Measurements from ENCODE around the gene EMP3. TPM values are rescaled to one million over a fixed set of nuclear protein-coding genes. Genes with fewer than 3 reads are reported as not detected.

The EMP3 gene
- total and polyA plus RNA-seq, 2 experiments from 2014 or later = 6.0 to 25.1 TPM

- Mint-ChIP-seq H3K27me3 (ENCODE audit: insufficient read depth, low read depth, poor library complexity) (peaks cover 10% of the 10 kb centered on the region), H3K36me3 (ENCODE audit: low read depth) (no peaks in the 10 kb centered on the region), H3K4me1 (no peaks in the 10 kb centered on the region; the same call in 2 of the 3 replicates), H3K27ac (no peak overlapping the region), H3K9me3 (no peaks in the 10 kb centered on the region; the same call in 2 of the 3 replicates), H3K4me3 (no peak overlapping the region)
- no peaks in the 10 kb centered on the region for H3K79me2 ChIP-seq (replicated peaks; ENCODE audit: insufficient read depth)
- no peak overlapping the region for H3K4me2 ChIP-seq
- no peak overlapping the region for H3K4me3 ChIP-seq
- H3F3A ChIP-seq (replicated peaks; ENCODE audit: low read depth) = no peaks in the 10 kb centered on the region
- H2AFZ ChIP-seq = no peak overlapping the region
- H3K27me3 ChIP-seq (ENCODE audit: insufficient read depth) = no peaks in the 10 kb centered on the region
- H4K20me1 ChIP-seq (replicated peaks; ENCODE audit: insufficient read depth) = no peaks in the 10 kb centered on the region
- no peaks in the 10 kb centered on the region for H3K9me2 ChIP-seq (ENCODE audit: insufficient read depth)
- H3K36me3 ChIP-seq (ENCODE audit: insufficient read depth) = no peaks in the 10 kb centered on the region
- H3K27ac ChIP-seq (ENCODE audit: low read depth) = no peak overlapping the region
- H3K4me1 ChIP-seq (ENCODE audit: insufficient read depth) = no peaks in the 10 kb centered on the region; the same call in 1 of the 2 replicates
- no peak for TF ChIP-seq ZNF462 (CRISPR knock-in tag; IDR thresholded peaks at IDR 0.05)
- TF ChIP-seq EZH2phosphoT487 (IDR thresholded peaks at IDR 0.05; ENCODE audit: unreplicated experiment) = no peak
- TF ChIP-seq CREB1 (CRISPR knock-in tag; IDR thresholded peaks at IDR 0.05; ENCODE audit: low read depth) = no peak
- no peak for TF ChIP-seq ZNF114 (CRISPR knock-in tag; IDR thresholded peaks at IDR 0.05)
- TF ChIP-seq JUNB (IDR thresholded peaks at IDR 0.05; ENCODE audit: unreplicated experiment) = no peak
- no peak for TF ChIP-seq NANOG (IDR thresholded peaks at IDR 0.05; ENCODE audit: borderline replicate concordance)
- no peak for TF ChIP-seq ETS1 (IDR thresholded peaks at IDR 0.05)
- TF ChIP-seq STAT1 (IDR thresholded peaks at IDR 0.05; ENCODE audit: unreplicated experiment) = no peak
- TF ChIP-seq REST (IDR thresholded peaks at IDR 0.05; ENCODE audit: unreplicated experiment) = no peak
- no peak for TF ChIP-seq POLR2AphosphoS5 (IDR thresholded peaks at IDR 0.05; ENCODE audit: low read depth)
- no peak for TF ChIP-seq ZNF331 (CRISPR knock-in tag; IDR thresholded peaks at IDR 0.05; ENCODE audit: low read depth)
- no peak for TF ChIP-seq CTCF (conservative IDR thresholded peaks at IDR 0.05; ENCODE audit: low read depth in 2 of 2)
- TF ChIP-seq EZH2 (IDR thresholded peaks at IDR 0.05; ENCODE audit: low read depth, unreplicated experiment) = no peak
- DNase-seq (ENCODE audit: low spot score) (no peak), ATAC-seq (no peak)
These were observed 20.8 kb downstream of the EMP3 start for GRCh38 chr19:48346191-48346590.

Data from GM23338 (cell line).